Neural progenitor cell (in vitro differentiated cells): ENCODE data around the gene DNAJC21. TPM values are rescaled to one million over a fixed set of nuclear protein-coding genes. Genes with fewer than 3 reads are reported as not detected.

Source experiments
- DNase-seq: peaks from one replicate; pipeline ENCODE4 v3.0.0-alpha.2; 2016; ENCODE audit warnings: low spot score
- H2AFZ ChIP-seq: fragments of 200-600 bp; sonication (generic); replicated peaks from 2 replicates; pipeline ENCODE4 v1.6.1; 2016; ENCODE audit warnings: antibody characterized with exemption
- H3F3A ChIP-seq: fragments of 200-600 bp; sonication (generic); 2 replicates; pipeline ENCODE4 v1.6.1; 2016; ENCODE audit warnings: antibody characterized with exemption, low read depth
- H3K27ac ChIP-seq: fragments of 200-600 bp; sonication (generic); 2 replicates; pipeline ENCODE4 v1.5.1; 2016; ENCODE audit warnings: mild to moderate bottlenecking
- H3K27me3 ChIP-seq: fragments of 200-600 bp; sonication (generic); 2 replicates; pipeline ENCODE4 v1.6.1; 2016; ENCODE audit warnings: mild to moderate bottlenecking, moderate library complexity
- H3K36me3 ChIP-seq: fragments of 200-600 bp; sonication (generic); 2 replicates; pipeline ENCODE4 v1.5.1; 2016
- H3K4me1 ChIP-seq: fragments of 200-600 bp; sonication (generic); 2 replicates; pipeline ENCODE4 v1.6.1; 2016; ENCODE audit warnings: mixed run types
- H3K4me2 ChIP-seq: fragments of 200-600 bp; sonication (generic); 2 replicates; pipeline ENCODE4 v1.6.1; 2016
- H3K4me3 ChIP-seq: fragments of 200-600 bp; sonication (generic); 2 replicates; pipeline ENCODE4 v1.5.1; 2016
- H3K79me2 ChIP-seq: fragments of 200-600 bp; sonication (generic); 2 replicates; pipeline ENCODE4 v1.6.1; 2016; ENCODE audit warnings: low read depth
- H3K9ac ChIP-seq: fragments of 200-600 bp; sonication (generic); 2 replicates; pipeline ENCODE4 v1.6.1; 2016
- H3K9me3 ChIP-seq: fragments of 200-600 bp; sonication (generic); 2 replicates; pipeline ENCODE4 v1.5.1; 2016; ENCODE audit warnings: low read depth
- H4K20me1 ChIP-seq: fragments of 200-600 bp; sonication (generic); 2 replicates; pipeline ENCODE4 v1.6.1; 2016; ENCODE audit warnings: low read depth
- H3K27ac Mint-ChIP-seq: 3 replicates; pipeline ENCODE4 v1.8.0; 2021; ENCODE audit warnings: mixed read lengths
- H3K27me3 Mint-ChIP-seq: 2 replicates; pipeline ENCODE4 v1.8.0; 2022; ENCODE audit warnings: low read depth, mild to moderate bottlenecking, inconsistent platforms, moderate library complexity, mixed read lengths; ENCODE audit not compliant: insufficient read depth
- H3K36me3 Mint-ChIP-seq: 3 replicates; pipeline ENCODE4 v1.8.0; 2021; ENCODE audit warnings: mixed read lengths
- H3K4me1 Mint-ChIP-seq: 3 replicates; pipeline ENCODE4 v1.8.0; 2021; ENCODE audit warnings: mixed read lengths
- H3K4me3 Mint-ChIP-seq: 3 replicates; pipeline ENCODE4 v1.8.0; 2021; ENCODE audit warnings: mild to moderate bottlenecking, moderate library complexity, mixed read lengths
- H3K9me3 Mint-ChIP-seq: 3 replicates; pipeline ENCODE4 v1.8.0; 2020; ENCODE audit warnings: mixed read lengths
- CTCF ChIP-seq: fragments of 200-600 bp; sonication (generic); IDR thresholded peaks from 2 replicates; pipeline ENCODE4 v1.5.1; 2017; ENCODE audit warnings: antibody characterized with exemption, mild to moderate bottlenecking
- EZH2 ChIP-seq: fragments of 200-600 bp; sonication (generic); IDR thresholded peaks from 2 replicates; pipeline ENCODE4 v1.6.1; 2017; ENCODE audit warnings: antibody characterized with exemption, mild to moderate bottlenecking, moderate library complexity
- EZH2phosphoT487 ChIP-seq: fragments of 200-600 bp; sonication (generic); IDR thresholded peaks from 2 replicates; pipeline ENCODE4 v1.6.1; 2017; ENCODE audit warnings: antibody characterized with exemption
- total RNA-seq: library from RNA; depleted of rRNA; stranded (reverse); fragments of >200 nt; gene quantifications from 2 replicates; pipeline ENCODE4 v1.2.3, GENCODE V29; 2015; ENCODE audit warnings: low replicate concordance

DNAJC21 gene
- total RNA-seq, 1 donor from 2014 or later, result 52.8 TPM

- no peak for DNase-seq
- Histone ChIP-seq H3K27me3 (no peaks in the 10 kb centered on the region), H3K4me2 (no peak overlapping the region), H3K27ac (no peak overlapping the region), H3K9ac (no peak overlapping the region), H3K4me1 (peaks cover 13% of the 10 kb centered on the region), H3K36me3 (peaks cover 18% of the 10 kb centered on the region), H4K20me1 (peaks cover 15% of the 10 kb centered on the region), H3K9me3 (no peaks in the 10 kb centered on the region), H3F3A (peaks cover 61% of the 10 kb centered on the region), H2AFZ (no peak overlapping the region), H3K79me2 (peaks cover 35% of the 10 kb centered on the region), H3K4me3 (no peak overlapping the region)
- H3K27ac Mint-ChIP-seq, result no peak overlapping the region
- TF ChIP-seq EZH2phosphoT487 (no peak), CTCF (no peak), EZH2 (no peak)
- H3K9me3 Mint-ChIP-seq, result no peaks in the 10 kb centered on the region
- H3K27me3 Mint-ChIP-seq, result no peaks in the 10 kb centered on the region
- H3K4me1 Mint-ChIP-seq, result peaks cover 20% of the 10 kb centered on the region
- H3K36me3 Mint-ChIP-seq, result peaks cover 13% of the 10 kb centered on the region
- H3K4me3 Mint-ChIP-seq, result no peak overlapping the region
Measured at GRCh38 chr5:34928267-34928666, 1.1 kb upstream of the DNAJC21 start.

GRCh38 chr5:34929720-34930461, 532 bp downstream of the DNAJC21 start:
- Histone ChIP-seq H3K79me2 (peaks cover 51% of the 10 kb centered on the region), H3F3A (peaks cover 46% of the 10 kb centered on the region), H3K27ac (peak overlapping the region; percentile 88), H4K20me1 (peaks cover 15% of the 10 kb centered on the region), H3K9ac (peak overlapping the region; percentile 53), H3K36me3 (peaks cover 11% of the 10 kb centered on the region), H3K27me3 (no peaks in the 10 kb centered on the region), H3K4me1 (peaks cover 13% of the 10 kb centered on the region), H3K4me3 (peak overlapping the region; percentile 75), H3K4me2 (peak overlapping the region; percentile 95), H3K9me3 (no peaks in the 10 kb centered on the region), H2AFZ (peak overlapping the region; percentile 89)
- peaks cover 20% of the 10 kb centered on the region for H3K4me1 Mint-ChIP-seq
- peaks cover 13% of the 10 kb centered on the region for H3K36me3 Mint-ChIP-seq
- peak overlapping the region; percentile 64 for H3K27ac Mint-ChIP-seq
- no peaks in the 10 kb centered on the region for H3K27me3 Mint-ChIP-seq
- TF ChIP-seq EZH2phosphoT487, result no peak
- no peak for TF ChIP-seq CTCF
- TF ChIP-seq EZH2, result no peak
- H3K4me3 Mint-ChIP-seq, result peak overlapping the region; percentile 98
- DNase-seq, result peak; percentile 88
- H3K9me3 Mint-ChIP-seq, result no peaks in the 10 kb centered on the region

- Histone ChIP-seq H4K20me1 (peaks cover 15% of the 10 kb centered on the region), H3K4me3 (peak overlapping the region; percentile 75), H3K27me3 (no peaks in the 10 kb centered on the region), H3K9me3 (no peaks in the 10 kb centered on the region), H3K4me2 (peak overlapping the region; percentile 95), H3K9ac (peak overlapping the region; percentile 53), H3F3A (peaks cover 42% of the 10 kb centered on the region), H3K27ac (no peak overlapping the region), H3K79me2 (peaks cover 56% of the 10 kb centered on the region), H3K36me3 (peaks cover 8% of the 10 kb centered on the region), H3K4me1 (peaks cover 13% of the 10 kb centered on the region), H2AFZ (peak overlapping the region; percentile 89)
- TF ChIP-seq EZH2 (no peak), CTCF (no peak), EZH2phosphoT487 (no peak)
- Mint-ChIP-seq H3K27ac (peak overlapping the region; percentile 1), H3K27me3 (no peaks in the 10 kb centered on the region), H3K4me1 (peaks cover 20% of the 10 kb centered on the region), H3K9me3 (no peaks in the 10 kb centered on the region), H3K4me3 (peak overlapping the region; percentile 98), H3K36me3 (peaks cover 12% of the 10 kb centered on the region)
- DNase-seq, result no peak
Measured at GRCh38 chr5:34930462-34930844, 1.1 kb downstream of the DNAJC21 start.
